Measurements from ENCODE around the gene SFXN3.
A peak's percentile ranks its signal among the peaks of the same experiment; 100 is the strongest.

SFXN3 gene

DNA sequence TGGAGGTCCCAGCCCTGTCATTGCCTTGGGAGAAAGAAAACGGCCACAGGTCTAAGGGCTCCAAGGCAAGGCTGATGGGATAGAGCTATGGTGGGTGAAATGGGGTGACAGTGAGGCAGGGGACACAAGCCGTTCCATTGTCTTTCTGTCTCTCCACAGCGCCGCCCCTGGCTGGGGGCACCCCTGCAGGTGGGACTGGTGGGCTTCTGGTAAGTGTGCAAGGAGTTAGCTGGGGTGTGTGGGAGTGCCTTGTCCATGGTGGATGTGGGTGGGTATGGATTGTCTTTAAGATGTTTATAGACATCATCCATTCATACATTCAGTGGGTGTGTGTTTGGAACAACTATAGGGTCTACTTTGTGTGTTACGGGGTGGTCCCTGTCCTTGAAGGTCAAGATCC lies 7.5 kb downstream of the SFXN3 start (continued):
- no peak for TF ChIP-seq ARNTL (CRISPR knock-in tag; IDR thresholded peaks at IDR 0.05; ENCODE audit: borderline replicate concordance, low read depth)
- TF ChIP-seq, protein P1, sequence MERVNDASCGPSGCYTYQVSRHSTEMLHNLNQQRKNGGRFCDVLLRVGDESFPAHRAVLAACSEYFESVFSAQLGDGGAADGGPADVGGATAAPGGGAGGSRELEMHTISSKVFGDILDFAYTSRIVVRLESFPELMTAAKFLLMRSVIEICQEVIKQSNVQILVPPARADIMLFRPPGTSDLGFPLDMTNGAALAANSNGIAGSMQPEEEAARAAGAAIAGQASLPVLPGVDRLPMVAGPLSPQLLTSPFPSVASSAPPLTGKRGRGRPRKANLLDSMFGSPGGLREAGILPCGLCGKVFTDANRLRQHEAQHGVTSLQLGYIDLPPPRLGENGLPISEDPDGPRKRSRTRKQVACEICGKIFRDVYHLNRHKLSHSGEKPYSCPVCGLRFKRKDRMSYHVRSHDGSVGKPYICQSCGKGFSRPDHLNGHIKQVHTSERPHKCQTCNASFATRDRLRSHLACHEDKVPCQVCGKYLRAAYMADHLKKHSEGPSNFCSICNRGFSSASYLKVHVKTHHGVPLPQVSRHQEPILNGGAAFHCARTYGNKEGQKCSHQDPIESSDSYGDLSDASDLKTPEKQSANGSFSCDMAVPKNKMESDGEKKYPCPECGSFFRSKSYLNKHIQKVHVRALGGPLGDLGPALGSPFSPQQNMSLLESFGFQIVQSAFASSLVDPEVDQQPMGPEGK (CRISPR knock-in tag; IDR thresholded peaks at IDR 0.05; ENCODE audit: borderline replicate concordance): no peak

DNA sequence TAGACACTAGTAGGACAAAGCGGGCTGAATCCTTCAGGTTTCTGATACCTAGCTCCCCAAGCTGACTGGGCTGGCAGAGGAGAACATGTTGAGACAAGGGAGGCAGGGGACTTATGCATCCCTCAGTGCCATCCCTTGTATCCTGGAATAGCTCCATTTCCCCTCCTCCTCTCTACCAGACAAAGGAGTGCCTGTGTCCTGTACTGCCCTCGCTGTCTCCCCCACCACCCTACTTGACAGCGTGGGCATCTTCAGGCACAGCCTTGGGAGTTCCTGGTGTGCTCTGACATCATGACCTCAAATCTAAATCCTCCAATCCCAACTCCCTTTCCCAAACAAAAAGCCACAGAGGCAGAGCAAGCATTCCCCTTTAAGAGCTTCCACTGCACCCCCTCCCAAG lies 9.0 kb downstream of the SFXN3 start:
- TF ChIP-seq, protein P2, sequence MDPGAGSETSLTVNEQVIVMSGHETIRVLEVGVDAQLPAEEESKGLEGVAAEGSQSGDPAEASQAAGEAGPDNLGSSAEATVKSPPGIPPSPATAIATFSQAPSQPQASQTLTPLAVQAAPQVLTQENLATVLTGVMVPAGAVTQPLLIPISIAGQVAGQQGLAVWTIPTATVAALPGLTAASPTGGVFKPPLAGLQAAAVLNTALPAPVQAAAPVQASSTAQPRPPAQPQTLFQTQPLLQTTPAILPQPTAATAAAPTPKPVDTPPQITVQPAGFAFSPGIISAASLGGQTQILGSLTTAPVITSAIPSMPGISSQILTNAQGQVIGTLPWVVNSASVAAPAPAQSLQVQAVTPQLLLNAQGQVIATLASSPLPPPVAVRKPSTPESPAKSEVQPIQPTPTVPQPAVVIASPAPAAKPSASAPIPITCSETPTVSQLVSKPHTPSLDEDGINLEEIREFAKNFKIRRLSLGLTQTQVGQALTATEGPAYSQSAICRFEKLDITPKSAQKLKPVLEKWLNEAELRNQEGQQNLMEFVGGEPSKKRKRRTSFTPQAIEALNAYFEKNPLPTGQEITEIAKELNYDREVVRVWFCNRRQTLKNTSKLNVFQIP (CRISPR knock-in tag; IDR thresholded peaks at IDR 0.05; ENCODE audit: borderline replicate concordance, low read depth): no peak
- ATAC-seq: no peak

DNA sequence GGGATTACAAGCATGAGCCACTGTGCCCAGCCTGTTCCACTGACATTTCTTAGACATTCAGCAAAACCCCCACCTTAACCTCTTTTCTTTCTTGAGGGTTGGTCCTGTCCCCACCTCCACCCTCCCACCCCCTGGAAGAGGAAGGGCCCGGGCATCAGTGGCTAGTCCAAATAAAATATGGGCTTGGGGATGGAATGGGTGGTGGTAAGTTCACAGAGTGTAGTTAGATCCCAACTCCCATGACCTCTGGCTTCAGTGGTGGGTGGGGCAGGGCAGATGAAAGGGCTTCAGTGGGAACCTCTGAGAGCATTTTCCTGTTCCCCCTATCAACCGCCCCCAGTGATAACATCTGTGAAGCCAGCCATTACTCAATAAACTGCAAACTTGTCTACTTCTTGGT lies 9.8 kb downstream of the SFXN3 start:
- ATAC-seq: no peak
- no peak for TF ChIP-seq ZFP3 (CRISPR knock-in tag; IDR thresholded peaks at IDR 0.05)
- no peak for TF ChIP-seq BACH2 (CRISPR knock-in tag; IDR thresholded peaks at IDR 0.05; ENCODE audit: borderline replicate concordance)
- TF ChIP-seq OSR1 (CRISPR knock-in tag; IDR thresholded peaks at IDR 0.05): no peak
- TF ChIP-seq, protein P3, sequence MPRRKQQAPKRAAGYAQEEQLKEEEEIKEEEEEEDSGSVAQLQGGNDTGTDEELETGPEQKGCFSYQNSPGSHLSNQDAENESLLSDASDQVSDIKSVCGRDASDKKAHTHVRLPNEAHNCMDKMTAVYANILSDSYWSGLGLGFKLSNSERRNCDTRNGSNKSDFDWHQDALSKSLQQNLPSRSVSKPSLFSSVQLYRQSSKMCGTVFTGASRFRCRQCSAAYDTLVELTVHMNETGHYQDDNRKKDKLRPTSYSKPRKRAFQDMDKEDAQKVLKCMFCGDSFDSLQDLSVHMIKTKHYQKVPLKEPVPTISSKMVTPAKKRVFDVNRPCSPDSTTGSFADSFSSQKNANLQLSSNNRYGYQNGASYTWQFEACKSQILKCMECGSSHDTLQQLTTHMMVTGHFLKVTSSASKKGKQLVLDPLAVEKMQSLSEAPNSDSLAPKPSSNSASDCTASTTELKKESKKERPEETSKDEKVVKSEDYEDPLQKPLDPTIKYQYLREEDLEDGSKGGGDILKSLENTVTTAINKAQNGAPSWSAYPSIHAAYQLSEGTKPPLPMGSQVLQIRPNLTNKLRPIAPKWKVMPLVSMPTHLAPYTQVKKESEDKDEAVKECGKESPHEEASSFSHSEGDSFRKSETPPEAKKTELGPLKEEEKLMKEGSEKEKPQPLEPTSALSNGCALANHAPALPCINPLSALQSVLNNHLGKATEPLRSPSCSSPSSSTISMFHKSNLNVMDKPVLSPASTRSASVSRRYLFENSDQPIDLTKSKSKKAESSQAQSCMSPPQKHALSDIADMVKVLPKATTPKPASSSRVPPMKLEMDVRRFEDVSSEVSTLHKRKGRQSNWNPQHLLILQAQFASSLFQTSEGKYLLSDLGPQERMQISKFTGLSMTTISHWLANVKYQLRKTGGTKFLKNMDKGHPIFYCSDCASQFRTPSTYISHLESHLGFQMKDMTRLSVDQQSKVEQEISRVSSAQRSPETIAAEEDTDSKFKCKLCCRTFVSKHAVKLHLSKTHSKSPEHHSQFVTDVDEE (CRISPR knock-in tag; IDR thresholded peaks at IDR 0.05): no peak
- no peak for TF ChIP-seq SNAI2 (CRISPR knock-in tag; IDR thresholded peaks at IDR 0.05)
- no peak for TF ChIP-seq PPARA (CRISPR knock-in tag; IDR thresholded peaks at IDR 0.05; ENCODE audit: borderline replicate concordance)
- no peak for TF ChIP-seq ZC3H10 (CRISPR knock-in tag; IDR thresholded peaks at IDR 0.05)
- TF ChIP-seq, protein P4, sequence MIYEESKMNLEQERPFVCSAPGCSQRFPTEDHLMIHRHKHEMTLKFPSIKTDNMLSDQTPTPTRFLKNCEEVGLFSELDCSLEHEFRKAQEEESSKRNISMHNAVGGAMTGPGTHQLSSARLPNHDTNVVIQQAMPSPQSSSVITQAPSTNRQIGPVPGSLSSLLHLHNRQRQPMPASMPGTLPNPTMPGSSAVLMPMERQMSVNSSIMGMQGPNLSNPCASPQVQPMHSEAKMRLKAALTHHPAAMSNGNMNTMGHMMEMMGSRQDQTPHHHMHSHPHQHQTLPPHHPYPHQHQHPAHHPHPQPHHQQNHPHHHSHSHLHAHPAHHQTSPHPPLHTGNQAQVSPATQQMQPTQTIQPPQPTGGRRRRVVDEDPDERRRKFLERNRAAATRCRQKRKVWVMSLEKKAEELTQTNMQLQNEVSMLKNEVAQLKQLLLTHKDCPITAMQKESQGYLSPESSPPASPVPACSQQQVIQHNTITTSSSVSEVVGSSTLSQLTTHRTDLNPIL (CRISPR knock-in tag; IDR thresholded peaks at IDR 0.05; ENCODE audit: low read depth): no peak
- TF ChIP-seq, protein P2 (CRISPR knock-in tag; IDR thresholded peaks at IDR 0.05; ENCODE audit: borderline replicate concordance, low read depth): no peak
- TF ChIP-seq, protein P5, sequence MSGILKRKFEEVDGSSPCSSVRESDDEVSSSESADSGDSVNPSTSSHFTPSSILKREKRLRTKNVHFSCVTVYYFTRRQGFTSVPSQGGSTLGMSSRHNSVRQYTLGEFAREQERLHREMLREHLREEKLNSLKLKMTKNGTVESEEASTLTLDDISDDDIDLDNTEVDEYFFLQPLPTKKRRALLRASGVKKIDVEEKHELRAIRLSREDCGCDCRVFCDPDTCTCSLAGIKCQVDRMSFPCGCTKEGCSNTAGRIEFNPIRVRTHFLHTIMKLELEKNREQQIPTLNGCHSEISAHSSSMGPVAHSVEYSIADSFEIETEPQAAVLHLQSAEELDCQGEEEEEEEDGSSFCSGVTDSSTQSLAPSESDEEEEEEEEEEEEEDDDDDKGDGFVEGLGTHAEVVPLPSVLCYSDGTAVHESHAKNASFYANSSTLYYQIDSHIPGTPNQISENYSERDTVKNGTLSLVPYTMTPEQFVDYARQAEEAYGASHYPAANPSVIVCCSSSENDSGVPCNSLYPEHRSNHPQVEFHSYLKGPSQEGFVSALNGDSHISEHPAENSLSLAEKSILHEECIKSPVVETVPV (CRISPR knock-in tag; IDR thresholded peaks at IDR 0.05): no peak
- TF ChIP-seq ZFP30 (CRISPR knock-in tag; IDR thresholded peaks at IDR 0.05): no peak
- TF ChIP-seq ESRRG (CRISPR knock-in tag; IDR thresholded peaks at IDR 0.05): no peak

DNA sequence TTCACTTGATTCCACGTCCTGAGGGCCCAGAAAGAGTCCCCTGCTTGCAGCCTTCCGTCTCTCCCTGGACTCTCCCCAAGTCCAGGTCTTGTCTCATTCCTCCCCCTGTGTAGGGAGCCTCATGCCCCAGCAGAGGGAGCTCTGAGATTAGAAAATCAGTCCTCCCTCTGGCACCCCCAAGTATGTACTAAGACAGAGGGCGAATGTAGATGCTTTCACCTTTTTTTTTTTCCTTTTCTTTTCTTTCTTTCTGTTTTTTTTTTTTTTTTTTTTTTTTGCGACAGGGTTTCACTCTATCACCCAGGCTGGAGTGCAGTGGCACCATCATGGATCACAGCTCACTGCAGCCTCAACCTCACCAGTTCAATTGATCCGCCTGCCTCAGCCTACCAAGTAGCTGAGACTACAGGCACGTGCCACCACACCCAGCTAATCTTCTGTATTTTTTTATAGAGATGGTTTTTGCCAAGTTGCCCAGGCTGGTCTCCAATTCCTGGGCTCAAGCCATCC lies 10.3 kb downstream of the SFXN3 start:
- ATAC-seq: peak; percentile 85
- TF ChIP-seq ZC3H10 (CRISPR knock-in tag; IDR thresholded peaks at IDR 0.05) (no peak), ZFP30 (CRISPR knock-in tag; IDR thresholded peaks at IDR 0.05) (no peak), RARB (CRISPR knock-in tag; IDR thresholded peaks at IDR 0.05) (no peak), ZNF565 (CRISPR knock-in tag; conservative IDR thresholded peaks at IDR 0.05; ENCODE audit: low read depth) (no peak)
- TF ChIP-seq, protein P2 (CRISPR knock-in tag; IDR thresholded peaks at IDR 0.05; ENCODE audit: borderline replicate concordance, low read depth): no peak
- TF ChIP-seq, protein P3 (CRISPR knock-in tag; IDR thresholded peaks at IDR 0.05): no peak
